ENCODE results near the gene HIKESHI. TPM values are rescaled to one million over a fixed set of nuclear protein-coding genes. Genes with fewer than 3 reads are reported as not detected.

The HIKESHI gene
- total RNA-seq, 3 donors from 2014 or later: 34.7 to 53.9 (median 43.5) TPM

- H3K27me3 ChIP-seq: no peaks in the 10 kb centered on the region
Observed at GRCh38 chr11:86261328-86261727, 40.7 kb upstream of the HIKESHI start.

GRCh38 chr11:86262387-86262786 is 39.7 kb upstream of the HIKESHI start:
- Histone ChIP-seq H3K4me3 (no peak overlapping the region), H3K27ac (no peak overlapping the region), H3K27me3 (no peaks in the 10 kb centered on the region), H3K4me1 (no peaks in the 10 kb centered on the region), H3K9me3 (no peaks in the 10 kb centered on the region), H3K36me3 (no peaks in the 10 kb centered on the region)
- TF ChIP-seq POLR2A (IDR thresholded peaks at IDR 0.05) (no peak), POLR2AphosphoS5 (IDR thresholded peaks at IDR 0.05) (no peak), CTCF (IDR thresholded peaks at IDR 0.05) (no peak)
- intact Hi-C loops (cut with DNase I; ENCODE audit: low total_unique reads): no loop called here
- DNase-seq (ENCODE audit: low spot score in 2 of 2): no peak

More at GRCh38 chr11:86261328-86261727, 40.7 kb upstream of the HIKESHI start:
- Histone ChIP-seq H3K27ac (no peak overlapping the region), H3K4me1 (no peaks in the 10 kb centered on the region), H3K4me3 (no peak overlapping the region), H3K9me3 (no peaks in the 10 kb centered on the region), H3K36me3 (no peaks in the 10 kb centered on the region)
- TF ChIP-seq CTCF (IDR thresholded peaks at IDR 0.05) (no peak), POLR2A (IDR thresholded peaks at IDR 0.05) (no peak), POLR2AphosphoS5 (IDR thresholded peaks at IDR 0.05) (no peak)
- intact Hi-C loops (cut with DNase I; ENCODE audit: low total_unique reads): no loop called here
- DNase-seq (ENCODE audit: low spot score in 2 of 2): no peak

- intact Hi-C loops (cut with DNase I; ENCODE audit: low total_unique reads): no loop called here
- no peak overlapping the region for H3K27ac ChIP-seq
- H3K36me3 ChIP-seq: no peaks in the 10 kb centered on the region
- no peaks in the 10 kb centered on the region for H3K4me1 ChIP-seq
- DNase-seq (ENCODE audit: low spot score in 2 of 2): no peak
- H3K27me3 ChIP-seq: no peaks in the 10 kb centered on the region
- TF ChIP-seq POLR2AphosphoS5 (IDR thresholded peaks at IDR 0.05) (no peak), CTCF (IDR thresholded peaks at IDR 0.05) (no peak), POLR2A (IDR thresholded peaks at IDR 0.05) (no peak)
- no peak overlapping the region for H3K4me3 ChIP-seq
- no peaks in the 10 kb centered on the region for H3K9me3 ChIP-seq
Observed at GRCh38 chr11:86264649-86265048, 37.4 kb upstream of the HIKESHI start.

GRCh38 chr11:86265194-86265593 is 36.8 kb upstream of the HIKESHI start:
- no peaks in the 10 kb centered on the region for H3K4me1 ChIP-seq
- TF ChIP-seq POLR2AphosphoS5 (IDR thresholded peaks at IDR 0.05): no peak
- H3K27me3 ChIP-seq: no peaks in the 10 kb centered on the region
- no peaks in the 10 kb centered on the region for H3K9me3 ChIP-seq
- intact Hi-C loops (cut with DNase I; ENCODE audit: low total_unique reads): no loop called here
- no peaks in the 10 kb centered on the region for H3K36me3 ChIP-seq
- DNase-seq (ENCODE audit: low spot score in 2 of 2): no peak
- no peak overlapping the region for H3K4me3 ChIP-seq
- H3K27ac ChIP-seq: no peak overlapping the region

GRCh38 chr11:86269645-86270044 is 32.4 kb upstream of the HIKESHI start:
- H3K36me3 ChIP-seq: no peaks in the 10 kb centered on the region
- no peak overlapping the region for H3K27ac ChIP-seq
- no peaks in the 10 kb centered on the region for H3K27me3 ChIP-seq
- H3K4me1 ChIP-seq: no peaks in the 10 kb centered on the region
- no peak for DNase-seq (ENCODE audit: low spot score in 2 of 2)
- H3K9me3 ChIP-seq: no peaks in the 10 kb centered on the region
- H3K4me3 ChIP-seq: no peak overlapping the region
- TF ChIP-seq POLR2AphosphoS5 (IDR thresholded peaks at IDR 0.05): no peak
- TF ChIP-seq CTCF (IDR thresholded peaks at IDR 0.05): no peak
- no peak for TF ChIP-seq POLR2A (IDR thresholded peaks at IDR 0.05)
- intact Hi-C loops (cut with DNase I; ENCODE audit: low total_unique reads): loop anchor here (5.0 kb wide), 1 partner anchor 512 kb away; no protein-coding TSS in a partner anchor

GRCh38 chr11:86274503-86274902 is 27.5 kb upstream of the HIKESHI start:
- no peak overlapping the region for H3K27ac ChIP-seq
- no peaks in the 10 kb centered on the region for H3K4me1 ChIP-seq
- no peak for DNase-seq (ENCODE audit: low spot score in 2 of 2)
- intact Hi-C loops (cut with DNase I; ENCODE audit: low total_unique reads): loop anchor here (5.0 kb wide), 1 partner anchor 517 kb away; no protein-coding TSS in a partner anchor
- no peaks in the 10 kb centered on the region for H3K36me3 ChIP-seq
- no peaks in the 10 kb centered on the region for H3K9me3 ChIP-seq
- no peak overlapping the region for H3K4me3 ChIP-seq
- no peaks in the 10 kb centered on the region for H3K27me3 ChIP-seq
- TF ChIP-seq CTCF (IDR thresholded peaks at IDR 0.05) (no peak), POLR2AphosphoS5 (IDR thresholded peaks at IDR 0.05) (no peak), POLR2A (IDR thresholded peaks at IDR 0.05) (no peak)
